OCI-LY1 (cell line): Measurements from ENCODE around the gene DCAF16.

Experiments used
- H2AFZ ChIP-seq: fragments of 200-600 bp; sonication (generic), shearing (Covaris generic); 2 replicates; pipeline ENCODE4 v1.6.0; 2014; ENCODE audit warnings: antibody characterized with exemption, mild to moderate bottlenecking, low read length
- H3F3A ChIP-seq: fragments of 200-600 bp; sonication (generic), shearing (Covaris generic); 2 replicates; pipeline ENCODE4 v1.6.0; 2014; ENCODE audit warnings: mild to moderate bottlenecking, antibody characterized with exemption, low read length, moderate library complexity; ENCODE audit not compliant: insufficient read depth
- H3K27ac ChIP-seq: fragments of 200-600 bp; sonication (generic); 2 replicates; pipeline ENCODE4 v1.5.1; 2014; ENCODE audit warnings: low read length, mixed run types, mild to moderate bottlenecking, low read depth; ENCODE audit not compliant: poor library complexity, severe bottlenecking
- H3K27me3 ChIP-seq: fragments of 200-600 bp; sonication (generic); 2 replicates; pipeline ENCODE4 v1.6.0; 2014; ENCODE audit warnings: antibody characterized with exemption, mild to moderate bottlenecking, low read length, moderate library complexity; ENCODE audit not compliant: insufficient read depth
- H3K36me3 ChIP-seq: fragments of 200-600 bp; sonication (generic); 2 replicates; pipeline ENCODE4 v1.6.1; 2014; ENCODE audit warnings: mild to moderate bottlenecking, antibody characterized with exemption, low read length, moderate library complexity, mixed read lengths; ENCODE audit not compliant: insufficient read depth
- H3K4me1 ChIP-seq: fragments of 200-600 bp; sonication (generic); 2 replicates; pipeline ENCODE4 v1.5.1; 2014; ENCODE audit warnings: mild to moderate bottlenecking, low read length, moderate library complexity; ENCODE audit not compliant: insufficient read depth, severe bottlenecking
- H3K4me2 ChIP-seq: fragments of 200-600 bp; sonication (generic), shearing (Covaris generic); 2 replicates; pipeline ENCODE4 v1.6.1; 2014; ENCODE audit warnings: low read length
- H3K4me3 ChIP-seq: fragments of 200-600 bp; sonication (generic); 2 replicates; pipeline ENCODE4 v1.5.1; 2014; ENCODE audit warnings: low read length, low read depth, mild to moderate bottlenecking, mixed read lengths; ENCODE audit not compliant: poor library complexity, severe bottlenecking
- H3K79me2 ChIP-seq: fragments of 200-600 bp; shearing (Covaris generic); 2 replicates; pipeline ENCODE4 v1.6.1; 2016; ENCODE audit warnings: mixed run types, low read length, mixed read lengths; ENCODE audit not compliant: insufficient read depth
- H3K9ac ChIP-seq: fragments of 200-600 bp; sonication (generic), shearing (Covaris generic); 2 replicates; pipeline ENCODE4 v1.6.1; 2014; ENCODE audit warnings: mild to moderate bottlenecking, low read length, mixed read lengths
- H3K9me2 ChIP-seq: fragments of 200-600 bp; sonication (generic), shearing (Covaris generic); 2 replicates; pipeline ENCODE4 v1.6.1; 2014; ENCODE audit warnings: low read depth, mild to moderate bottlenecking, low read length, mixed read lengths
- H3K9me3 ChIP-seq: fragments of 200-600 bp; shearing (Covaris generic); 2 replicates; pipeline ENCODE4 v1.6.1; 2014; ENCODE audit warnings: low read length, mixed read lengths
- H4K20me1 ChIP-seq: fragments of 200-600 bp; sonication (generic), shearing (Covaris generic); 2 replicates; pipeline ENCODE4 v1.6.0; 2016; ENCODE audit warnings: mild to moderate bottlenecking, low read length; ENCODE audit not compliant: insufficient read depth
- CTCF ChIP-seq: fragments of 200-600 bp; sonication (generic), shearing (Covaris generic); IDR thresholded peaks from 2 replicates; pipeline ENCODE4 v1.5.1; 2017; ENCODE audit warnings: mild to moderate bottlenecking, antibody characterized with exemption, low read length, moderate library complexity, mixed read lengths
- EZH2 ChIP-seq: fragments of 200-600 bp; sonication (generic), shearing (Covaris generic); IDR thresholded peaks from 2 replicates; pipeline ENCODE4 v1.8.0; 2017; ENCODE audit warnings: borderline replicate concordance, mixed run types, mild to moderate bottlenecking, antibody characterized with exemption, low read length, moderate library complexity, mixed read lengths

Gene DCAF16

GRCh38 chr4:17770845-17771244 is 39.7 kb downstream of the DCAF16 start:
- Histone ChIP-seq H3K4me3 (no peak overlapping the region), H3K9me2 (no peaks in the 10 kb centered on the region), H3K9me3 (no peaks in the 10 kb centered on the region), H2AFZ (no peak overlapping the region), H3F3A (no peaks in the 10 kb centered on the region), H4K20me1 (no peaks in the 10 kb centered on the region), H3K27ac (no peak overlapping the region), H3K4me2 (no peak overlapping the region), H3K4me1 (no peaks in the 10 kb centered on the region), H3K27me3 (no peaks in the 10 kb centered on the region), H3K79me2 (no peaks in the 10 kb centered on the region), H3K9ac (no peak overlapping the region), H3K36me3 (no peaks in the 10 kb centered on the region)
- TF ChIP-seq EZH2 (no peak), CTCF (no peak)

- TF ChIP-seq CTCF (no peak), EZH2 (no peak)
- H3K27me3 ChIP-seq, result no peaks in the 10 kb centered on the region
- H4K20me1 ChIP-seq, result no peaks in the 10 kb centered on the region
- H3K27ac ChIP-seq, result no peak overlapping the region
- no peak overlapping the region for H2AFZ ChIP-seq
- H3F3A ChIP-seq, result no peaks in the 10 kb centered on the region
- no peaks in the 10 kb centered on the region for H3K79me2 ChIP-seq
- no peaks in the 10 kb centered on the region for H3K36me3 ChIP-seq
- no peak overlapping the region for H3K9ac ChIP-seq
- H3K4me3 ChIP-seq, result no peak overlapping the region
- H3K9me2 ChIP-seq, result no peaks in the 10 kb centered on the region
- H3K9me3 ChIP-seq, result no peaks in the 10 kb centered on the region
- H3K4me2 ChIP-seq, result no peak overlapping the region
- no peaks in the 10 kb centered on the region for H3K4me1 ChIP-seq
These were observed 41.0 kb downstream of the DCAF16 start for GRCh38 chr4:17769406-17770174.

GRCh38 chr4:17766826-17767458 is 43.6 kb downstream of the DCAF16 start:
- H3K4me3 ChIP-seq, result no peak overlapping the region
- H3K9ac ChIP-seq, result no peak overlapping the region
- H3K27me3 ChIP-seq, result no peaks in the 10 kb centered on the region
- H2AFZ ChIP-seq, result no peak overlapping the region
- H3K9me3 ChIP-seq, result no peaks in the 10 kb centered on the region
- H3K9me2 ChIP-seq, result no peaks in the 10 kb centered on the region
- H3F3A ChIP-seq, result no peaks in the 10 kb centered on the region
- H4K20me1 ChIP-seq, result no peaks in the 10 kb centered on the region
- no peaks in the 10 kb centered on the region for H3K4me1 ChIP-seq
- no peak overlapping the region for H3K27ac ChIP-seq
- no peaks in the 10 kb centered on the region for H3K36me3 ChIP-seq
- H3K79me2 ChIP-seq, result no peaks in the 10 kb centered on the region
- TF ChIP-seq EZH2, result no peak
- TF ChIP-seq CTCF, result no peak
- no peak overlapping the region for H3K4me2 ChIP-seq
